SKM-1 (cell line): ENCODE data around the gene ZNF32.

Experiments
- DNase-seq: peaks from one replicate; lab custom pipeline; 2025; ENCODE audit not compliant: unreplicated experiment; lab: John Stamatoyannopoulos, UW

ZNF32 gene, protein sequence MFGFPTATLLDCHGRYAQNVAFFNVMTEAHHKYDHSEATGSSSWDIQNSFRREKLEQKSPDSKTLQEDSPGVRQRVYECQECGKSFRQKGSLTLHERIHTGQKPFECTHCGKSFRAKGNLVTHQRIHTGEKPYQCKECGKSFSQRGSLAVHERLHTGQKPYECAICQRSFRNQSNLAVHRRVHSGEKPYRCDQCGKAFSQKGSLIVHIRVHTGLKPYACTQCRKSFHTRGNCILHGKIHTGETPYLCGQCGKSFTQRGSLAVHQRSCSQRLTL

DNA sequence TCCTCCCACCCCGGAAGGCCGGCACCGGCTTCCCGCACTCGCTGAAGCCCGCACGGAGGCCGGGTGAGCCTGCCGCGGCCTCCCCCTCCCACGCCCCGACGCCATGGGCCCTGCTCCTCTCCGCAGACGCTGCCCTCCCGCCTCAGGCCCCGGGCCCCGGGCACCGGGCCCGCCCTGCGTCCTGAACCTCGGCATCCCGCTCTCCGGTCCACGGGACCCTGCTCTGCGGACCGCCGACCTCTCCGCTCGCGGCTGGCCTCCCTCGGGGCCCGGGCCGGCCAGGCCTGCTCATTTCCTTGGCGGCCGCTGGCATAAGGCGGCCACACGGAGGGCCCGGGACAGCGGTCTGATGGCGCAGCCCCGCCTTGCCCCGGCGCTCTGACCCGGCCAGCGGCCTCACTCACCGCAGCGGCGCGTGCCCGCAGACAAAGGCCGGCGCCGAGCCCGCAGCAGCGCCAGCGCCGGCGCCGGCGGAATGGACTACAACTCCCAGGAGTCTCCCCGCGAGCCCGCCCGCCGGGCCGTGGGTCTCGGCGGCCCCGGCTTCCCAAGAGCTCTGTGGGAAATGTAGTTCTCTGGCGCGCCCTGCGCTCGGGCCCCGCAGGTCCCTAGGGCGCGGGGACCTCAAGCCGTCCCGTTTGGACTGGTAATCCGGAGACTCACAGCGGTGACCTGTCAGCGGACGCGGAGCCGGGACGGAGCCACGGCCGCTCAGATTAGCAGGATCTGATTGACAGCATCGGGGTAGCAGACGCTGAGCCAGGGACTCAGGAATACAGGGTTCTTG, at the start of gene ZNF32:
TSS of gene ZNF32 (minus strand) at position 484 of the 787 bp plus-strand sequence. CDS start 2,748 bp downstream, outside the sequence.
- peak; percentile 71 for DNase-seq

DNA sequence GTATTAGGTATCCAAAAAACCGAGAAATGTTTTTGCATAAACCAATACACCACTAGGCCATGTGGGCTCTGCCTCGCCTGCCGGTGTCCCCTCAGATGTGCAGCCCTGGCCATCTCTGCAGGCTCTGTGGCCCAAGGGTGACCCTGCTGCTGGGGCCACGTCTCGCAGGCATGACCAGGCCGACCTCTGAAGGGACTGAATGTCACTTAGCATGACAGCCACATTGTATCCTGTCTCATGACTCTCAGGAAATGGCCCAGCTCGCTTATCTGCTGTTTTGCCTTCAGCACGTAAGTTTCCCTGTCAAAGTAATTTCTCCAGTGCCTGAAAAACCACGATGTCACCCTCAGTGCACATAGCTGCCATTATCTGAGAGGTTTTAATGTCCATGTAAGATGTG, 49.5 kb upstream of the ZNF32 start:
- no peak for DNase-seq

DNA sequence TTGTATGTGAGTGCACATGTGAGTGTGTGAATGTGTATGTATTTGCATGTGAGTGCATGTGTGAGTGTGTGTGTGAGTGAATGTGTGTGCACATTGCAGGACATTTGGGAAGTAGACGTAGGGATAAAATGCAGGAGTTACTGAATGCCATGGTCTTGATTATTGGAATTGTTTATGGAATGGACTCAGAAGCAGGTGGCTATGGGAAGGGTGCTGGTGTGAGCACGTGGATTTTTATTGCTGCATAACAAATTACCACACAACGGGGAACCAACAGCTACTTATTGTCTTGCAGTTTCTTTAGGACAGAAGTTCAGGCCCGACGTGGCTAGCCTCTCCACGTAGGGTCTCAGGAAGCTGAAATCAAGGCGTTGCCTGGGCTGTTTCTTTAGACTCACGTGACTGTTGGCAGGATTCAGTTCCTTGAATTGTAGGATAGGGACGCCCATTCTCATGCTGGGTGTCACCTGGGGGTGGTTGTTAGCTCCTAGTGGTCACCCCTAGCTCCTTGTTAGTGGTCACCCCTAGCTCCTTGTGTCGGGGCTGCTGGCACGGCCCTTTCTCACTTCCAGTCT, 48.3 kb upstream of the ZNF32 start:
- no peak for DNase-seq

DNA sequence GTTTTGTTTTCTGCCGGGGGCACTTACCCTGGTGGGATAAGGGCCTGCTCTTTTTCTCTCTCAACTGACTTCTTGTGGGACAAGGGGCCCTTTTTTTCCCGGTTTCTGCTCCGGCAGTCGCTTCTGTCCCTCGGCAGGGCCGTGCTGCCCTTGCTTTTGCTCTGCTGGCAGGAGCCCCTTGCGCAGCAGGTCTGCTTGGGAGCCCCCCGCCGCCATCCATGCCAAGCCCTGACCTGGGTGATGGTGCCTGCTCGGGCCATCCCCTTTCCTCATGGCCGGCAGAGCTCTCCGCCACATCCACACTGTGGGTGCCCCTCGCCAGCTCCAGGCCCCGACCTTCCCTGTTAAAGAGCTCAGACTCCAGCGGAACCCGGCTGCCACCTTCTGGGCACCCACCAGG, 47.0 kb upstream of the ZNF32 start:
- no peak for DNase-seq

DNA sequence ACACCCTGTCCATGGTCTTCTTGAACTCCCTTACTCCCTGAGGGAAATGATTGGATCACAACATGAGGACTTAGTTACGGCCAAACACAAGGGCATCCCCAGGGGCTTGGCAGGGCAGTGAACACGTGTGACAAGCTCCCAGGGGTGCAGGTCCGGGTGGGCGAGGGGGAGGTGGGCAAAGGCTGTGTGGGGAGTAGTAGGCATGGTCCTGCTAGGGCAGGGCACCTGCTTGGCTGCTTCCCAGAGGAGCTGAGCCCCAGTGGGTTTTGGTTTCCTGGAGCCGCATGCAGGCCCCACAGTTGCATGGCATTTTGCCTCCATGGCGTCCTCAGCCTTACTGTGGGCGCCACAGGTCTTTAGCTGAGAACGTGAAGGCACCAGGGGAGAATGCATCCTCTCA, 46.6 kb upstream of the ZNF32 start:
- no peak for DNase-seq

DNA sequence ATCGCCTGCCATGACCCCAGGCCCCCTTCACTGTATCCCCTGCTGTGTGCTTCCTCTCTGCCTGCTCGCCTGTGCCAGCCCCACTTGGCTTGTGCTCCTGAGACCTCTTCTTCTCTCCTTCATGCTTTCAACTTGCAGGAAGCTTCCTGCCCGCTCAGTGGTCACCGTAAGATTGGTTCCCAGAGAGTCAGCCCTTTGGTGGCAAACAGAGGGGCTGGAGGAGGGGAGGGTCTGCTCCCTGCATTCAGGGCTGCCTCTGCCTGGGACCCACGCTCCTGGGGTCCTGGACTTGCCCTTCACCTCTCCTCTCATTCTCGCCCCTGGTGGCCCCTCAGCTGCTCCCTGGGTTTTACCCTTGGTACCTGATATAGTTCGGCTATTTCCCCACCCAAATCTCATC, 45.8 kb upstream of the ZNF32 start:
- no peak for DNase-seq

DNA sequence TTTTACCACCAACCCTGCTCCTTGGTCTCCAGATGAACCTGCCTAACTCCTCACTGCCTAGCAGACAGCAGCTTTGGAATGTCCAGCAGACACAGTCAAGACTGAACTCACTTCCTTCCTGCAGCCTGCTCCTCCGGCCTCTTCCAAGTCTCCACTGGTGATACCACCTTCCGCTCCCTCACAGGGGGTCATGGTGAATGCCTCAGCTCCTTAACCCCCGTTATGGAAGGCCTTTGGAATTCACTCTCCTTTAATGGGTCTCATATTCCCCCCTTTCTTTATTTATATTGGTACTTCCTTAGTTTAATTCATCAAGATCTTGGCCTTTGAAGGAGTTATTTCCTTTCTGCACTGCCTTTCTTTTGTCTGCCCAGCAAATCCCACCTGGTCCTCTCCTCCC, 44.9 kb upstream of the ZNF32 start:
- no peak for DNase-seq

DNA sequence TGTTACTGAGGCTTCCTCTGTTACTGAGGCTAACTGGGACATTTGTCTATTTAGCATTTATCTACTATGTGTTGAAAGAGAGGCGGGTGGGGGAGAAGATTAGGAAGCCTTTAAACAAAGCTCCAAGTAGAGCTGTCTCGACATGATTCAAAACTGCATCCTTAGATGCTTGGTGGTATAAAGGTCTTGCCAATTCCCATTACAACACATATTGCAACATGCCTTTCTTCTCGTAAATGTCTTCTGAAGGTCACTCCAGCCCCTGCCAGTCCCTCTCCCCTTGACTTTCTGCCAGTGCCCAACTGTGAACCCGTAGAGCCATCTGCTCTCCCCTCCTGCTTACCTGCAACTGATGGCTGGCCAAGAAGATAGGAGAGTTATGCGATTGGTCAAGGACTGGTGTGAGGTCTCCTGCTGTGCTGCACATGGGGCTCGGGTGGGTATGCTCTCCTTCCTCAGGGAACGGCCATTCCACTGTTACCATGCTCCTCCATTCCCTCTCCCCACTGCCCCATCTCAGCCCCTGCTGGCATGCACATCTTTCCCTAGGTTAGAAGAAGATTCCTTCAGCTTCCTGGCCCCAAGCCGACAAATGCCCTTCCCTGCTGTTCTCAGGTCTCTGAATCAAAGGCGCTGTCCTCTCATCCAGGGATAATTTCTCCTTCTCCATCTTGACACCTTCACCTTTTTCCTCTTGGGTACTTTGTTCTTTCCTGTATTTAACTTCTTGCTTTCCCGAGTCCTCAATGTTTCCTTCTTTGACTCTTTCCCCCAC, 43.6 kb upstream of the ZNF32 start:
- no peak for DNase-seq

DNA sequence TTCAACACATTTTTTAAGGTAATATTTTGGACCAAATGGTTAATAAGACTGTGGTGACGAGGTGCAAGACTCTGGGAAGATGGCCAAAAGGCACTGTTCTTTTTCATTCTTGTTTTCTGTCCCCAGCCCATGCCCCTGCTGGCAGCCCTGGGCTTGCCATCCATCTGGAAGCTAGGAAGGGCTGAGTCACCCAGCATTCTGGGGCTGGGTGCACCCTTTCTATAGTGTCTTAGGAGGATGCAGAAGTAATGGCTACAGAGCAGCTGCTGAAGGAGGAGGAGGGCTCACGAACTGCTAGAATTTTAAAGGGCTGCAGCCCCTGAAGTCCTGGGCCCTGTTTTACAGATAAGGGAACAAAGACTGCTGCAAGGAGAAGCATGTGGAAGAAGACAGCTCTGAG, 42.8 kb upstream of the ZNF32 start:
- DNase-seq: no peak

DNA sequence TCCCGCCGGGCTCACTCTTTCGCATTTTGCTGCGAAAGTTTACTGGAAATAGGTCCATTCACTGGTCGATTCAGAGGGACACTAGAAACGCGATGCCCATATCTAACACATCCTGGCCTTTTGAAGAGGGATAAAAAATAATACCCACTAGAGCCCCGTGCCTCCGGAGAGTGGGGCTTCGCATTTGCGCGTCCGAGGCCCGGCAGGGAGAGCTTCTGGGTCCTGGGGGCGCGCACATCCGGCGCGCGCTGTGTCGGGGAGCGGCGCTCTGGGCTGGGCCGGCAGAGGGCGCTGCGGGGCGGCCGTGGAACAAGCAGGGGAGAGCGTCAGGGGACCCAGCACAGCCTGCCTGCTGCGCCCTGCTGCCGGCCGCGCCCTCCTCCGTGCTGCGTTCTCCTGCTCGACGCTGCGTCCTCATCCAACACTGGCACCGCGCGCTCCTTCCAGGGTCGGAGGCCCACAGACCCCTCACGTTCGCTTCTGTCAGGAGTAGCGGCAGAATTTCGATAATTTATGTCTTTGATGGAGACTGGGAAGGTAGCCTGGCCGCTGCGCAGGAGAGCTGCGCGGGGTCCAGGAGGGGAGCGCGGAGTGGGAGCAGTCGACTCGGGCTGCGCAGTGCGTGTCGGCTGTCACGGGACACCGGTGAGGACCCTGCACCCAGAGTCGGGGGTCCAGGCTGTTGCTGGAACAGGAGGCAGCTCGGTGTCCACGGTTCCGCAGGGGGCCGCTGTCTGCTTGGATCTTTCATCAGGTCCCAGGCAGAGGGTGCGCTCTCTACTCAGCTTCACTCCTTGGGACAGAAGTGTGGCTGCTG, 41.5 kb upstream of the ZNF32 start:
- peak; percentile 39 for DNase-seq

DNA sequence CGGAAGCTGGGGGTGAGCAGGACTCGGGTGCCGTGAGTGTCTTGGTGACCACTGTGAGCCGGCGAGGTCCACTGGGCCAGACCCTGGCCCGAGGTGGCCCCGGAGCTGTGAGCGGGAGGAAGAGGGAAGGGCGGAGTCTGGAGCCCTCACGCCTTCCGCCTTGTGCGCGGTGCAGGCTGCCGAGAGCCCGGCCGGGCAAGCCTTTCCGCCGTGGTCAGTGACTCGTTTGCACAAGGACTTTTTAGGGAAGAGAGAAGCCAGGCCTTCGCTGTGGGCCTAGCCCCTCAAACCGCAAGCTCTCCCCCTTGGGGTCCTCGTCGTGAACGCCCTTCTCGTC, 40.9 kb upstream of the ZNF32 start:
- no peak for DNase-seq

DNA sequence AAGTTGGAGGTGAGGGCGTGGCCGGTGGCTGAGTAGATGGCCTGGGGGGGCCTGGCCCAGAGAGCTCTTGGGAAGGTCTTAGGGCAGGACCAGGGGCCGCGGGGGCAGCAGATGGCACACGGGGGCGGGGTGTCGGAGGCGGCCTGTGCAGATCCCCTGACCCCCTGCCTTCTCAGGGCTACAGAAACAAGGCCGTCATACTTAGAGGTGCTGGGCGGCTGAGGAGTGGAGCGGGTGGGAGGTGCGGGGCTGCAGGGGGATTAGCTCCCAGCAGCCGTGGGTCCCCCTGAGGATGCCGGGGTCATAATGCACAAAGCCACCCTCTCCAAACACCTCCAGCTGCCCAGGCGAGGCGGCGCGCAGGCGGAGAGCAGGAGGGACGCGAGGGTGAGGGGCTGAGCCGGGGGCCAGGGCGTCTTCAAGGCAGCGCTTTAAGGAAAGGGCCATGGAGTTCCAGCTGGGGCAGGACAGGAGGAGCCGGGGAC, 40.4 kb upstream of the ZNF32 start:
- no peak for DNase-seq

DNA sequence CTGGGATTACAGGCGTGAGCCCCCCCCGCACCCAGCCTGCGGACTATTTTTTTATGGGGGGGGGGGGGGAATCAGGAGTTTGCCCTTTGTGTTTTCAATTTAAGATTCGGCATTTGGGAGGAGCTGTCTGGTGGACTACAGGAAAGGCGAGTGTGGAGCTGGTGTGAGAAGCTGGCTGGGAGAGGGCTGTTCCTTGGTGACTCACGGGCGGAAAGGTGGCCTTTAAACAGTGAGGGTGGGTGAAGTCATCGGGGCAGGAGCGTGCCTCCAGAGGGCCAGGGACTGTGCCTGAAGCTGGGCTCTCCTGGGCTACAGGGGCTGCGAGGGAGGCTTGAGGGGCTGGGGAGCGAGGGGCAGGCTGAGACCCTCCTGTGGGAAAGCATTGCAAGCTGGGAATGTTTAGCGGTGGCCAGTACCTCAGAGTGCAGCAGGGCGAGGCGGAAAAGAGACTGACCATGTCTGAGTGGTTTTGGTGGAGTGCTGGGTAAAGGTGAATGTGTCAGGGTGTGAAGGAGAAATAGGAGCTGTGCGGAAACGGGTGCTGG, 39.7 kb upstream of the ZNF32 start:
- DNase-seq: no peak

DNA sequence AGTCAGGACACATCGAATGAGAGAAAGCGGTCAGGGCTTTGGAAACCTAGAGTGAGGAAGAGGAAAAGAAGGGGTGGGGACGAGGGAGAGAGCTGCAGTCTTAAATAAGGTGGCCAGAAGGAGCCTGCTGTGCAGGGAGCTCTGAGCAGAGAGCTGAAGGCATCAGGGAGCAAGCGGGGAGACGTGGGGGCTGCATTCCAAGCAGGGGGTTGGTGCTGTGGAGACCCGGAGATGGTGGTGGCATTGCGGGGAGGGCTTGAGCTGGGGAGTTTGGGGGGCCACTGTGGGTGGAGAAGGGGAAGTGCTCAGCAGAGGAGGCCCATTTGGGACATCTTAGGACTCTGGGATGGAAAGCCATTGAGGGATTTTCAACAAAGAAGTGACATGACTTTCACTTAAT, 38.7 kb upstream of the ZNF32 start:
- no peak for DNase-seq

DNA sequence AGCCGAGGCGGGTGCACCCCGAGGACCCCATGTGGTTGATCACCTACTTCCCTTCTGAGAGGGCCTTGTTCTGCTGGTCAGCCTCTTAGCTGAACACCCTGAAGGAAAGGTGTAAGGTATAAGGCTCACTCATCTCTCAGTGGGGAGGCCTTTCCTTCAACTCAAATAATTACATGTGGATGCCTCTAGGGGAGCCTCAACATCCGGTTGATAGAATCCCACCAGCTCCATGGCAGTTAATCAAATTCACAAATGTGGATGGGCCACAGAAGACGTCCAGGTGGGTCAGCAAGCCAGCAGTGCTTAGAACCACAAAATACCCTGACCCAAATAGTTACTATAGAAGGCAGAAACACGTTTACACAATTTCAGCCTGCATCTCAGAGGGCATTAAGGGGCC, 37.7 kb upstream of the ZNF32 start:
- no peak for DNase-seq

DNA sequence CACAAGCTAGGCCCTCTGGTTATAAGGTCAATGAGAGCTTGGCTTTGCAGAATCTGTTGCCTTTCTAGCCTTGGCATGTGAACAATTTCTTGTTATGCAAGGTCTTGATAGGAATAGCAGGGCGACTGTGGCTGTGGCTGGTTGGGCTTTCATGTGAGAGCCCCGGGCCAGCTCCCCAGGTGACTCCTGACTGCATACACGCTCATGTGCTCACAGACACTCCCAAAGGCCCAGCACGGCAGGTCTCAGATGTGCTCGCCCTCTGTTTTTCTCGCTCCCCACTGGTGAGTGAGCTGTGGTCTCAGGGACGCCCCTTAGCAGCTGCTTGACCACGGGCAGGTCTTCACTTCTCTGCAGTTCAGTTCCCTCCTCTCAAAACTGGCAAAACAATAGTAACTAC, 37.1 kb upstream of the ZNF32 start:
- no peak for DNase-seq

DNA sequence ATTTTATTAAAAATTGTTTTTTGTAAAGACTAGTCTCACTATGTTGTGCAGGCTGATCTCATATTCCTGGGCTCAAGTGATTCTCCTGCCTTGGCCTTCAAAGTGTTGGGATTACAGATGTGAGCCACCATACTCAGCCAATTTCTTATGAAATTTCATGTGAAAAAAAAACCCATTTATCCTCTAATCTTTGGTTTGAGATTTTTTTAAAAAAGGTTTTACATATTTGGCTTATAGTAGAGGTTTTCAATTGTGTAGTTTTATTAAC, 35.5 kb upstream of the ZNF32 start:
- DNase-seq: no peak

DNA sequence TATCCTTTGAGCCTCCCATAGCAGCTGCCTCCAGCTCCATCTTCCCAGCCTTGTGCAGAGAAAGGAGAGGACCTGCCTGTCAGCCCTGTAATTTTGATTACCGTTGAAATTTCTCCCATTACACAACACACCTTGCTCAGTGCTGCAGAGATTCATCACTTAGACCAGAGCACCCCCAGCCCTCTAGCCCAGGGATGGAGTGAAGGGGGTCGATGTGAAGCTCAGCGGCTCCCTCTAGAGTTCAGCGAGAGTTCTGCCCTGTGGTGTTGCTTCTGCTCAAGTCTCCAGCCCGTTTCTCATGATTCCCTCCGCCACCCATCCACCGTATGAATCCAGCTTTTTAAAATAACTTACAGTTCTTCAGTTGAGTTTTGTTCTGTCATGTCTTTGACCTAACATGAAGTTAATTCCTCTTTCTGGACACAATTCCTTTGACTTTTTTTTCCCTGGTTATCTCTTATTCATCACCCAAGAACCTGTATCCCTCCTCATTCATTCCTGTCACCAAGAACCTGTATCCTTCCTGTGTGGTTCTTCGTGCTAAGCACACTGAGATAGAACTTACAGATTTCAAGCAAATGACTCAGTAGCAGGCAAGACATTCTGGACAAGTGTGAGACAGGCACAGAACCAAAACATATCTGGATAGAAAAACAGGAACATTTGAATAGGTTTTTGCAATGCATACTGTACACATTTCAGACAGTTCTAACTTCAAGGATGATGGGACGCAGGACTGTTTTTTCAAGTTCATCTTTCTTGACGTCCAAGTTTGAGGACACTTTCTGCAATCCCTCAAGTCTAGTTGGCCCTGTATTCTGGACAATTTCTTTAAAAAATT, 35.0 kb upstream of the ZNF32 start:
- no peak for DNase-seq

DNA sequence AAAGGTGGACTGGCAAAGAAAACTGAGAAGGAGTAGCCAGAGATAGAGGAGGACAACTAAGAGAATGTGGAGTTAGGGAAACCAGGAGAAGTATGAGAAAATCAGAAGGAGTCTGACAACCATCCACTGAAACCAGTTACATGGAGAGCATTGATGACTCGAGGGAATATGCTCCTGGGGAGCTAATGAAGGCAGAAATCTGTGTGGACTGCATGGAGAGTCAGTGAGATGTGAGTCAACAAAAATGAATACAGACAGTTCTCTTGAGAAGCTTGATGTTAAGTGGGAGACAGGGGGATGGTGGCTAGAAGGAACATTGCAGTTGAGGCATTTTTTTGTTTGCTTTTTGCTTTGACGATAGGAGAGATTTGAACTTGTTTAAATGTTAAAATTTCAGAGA, 34.3 kb upstream of the ZNF32 start:
- DNase-seq: no peak

DNA sequence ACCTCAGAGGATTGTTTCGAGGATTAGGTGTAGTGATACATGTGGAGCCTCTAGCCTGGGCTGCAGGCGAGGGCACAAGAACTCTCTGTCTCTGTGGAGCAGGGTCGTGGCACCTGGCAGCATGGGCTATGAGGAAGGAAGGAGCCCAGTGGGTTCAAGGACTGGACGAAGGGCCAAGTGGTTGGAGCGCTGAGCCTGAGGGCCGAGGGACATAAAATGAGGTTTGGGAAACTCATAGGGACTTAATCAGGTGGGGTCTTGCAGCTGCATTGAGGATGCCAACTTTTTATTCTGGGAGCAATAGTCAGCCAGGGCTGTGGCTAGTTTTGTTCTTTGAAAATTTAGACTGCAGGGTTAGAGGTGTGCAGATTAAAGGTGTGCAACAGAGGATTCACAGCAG, 33.0 kb upstream of the ZNF32 start:
- no peak for DNase-seq
